ENCODE data around the gene CFAP74. TPM values are rescaled to one million over a fixed set of nuclear protein-coding genes. Genes with fewer than 3 reads are reported as not detected.

The CFAP74 gene
- total and polyA plus RNA-seq, 2 of the 13 experiments (the other 11 are each of a cell fraction or from before 2014, with no cell fraction given), result 0.27 to 0.62 TPM

- peak; percentile 76; the same call in 1 of the 2 replicates for TF ChIP-seq IRF9 (CRISPR knock-in tag; IDR thresholded peaks at IDR 0.05; ENCODE audit: borderline replicate concordance)
- peak; percentile 64 for TF ChIP-seq PPARG (CRISPR knock-in tag; conservative IDR thresholded peaks at IDR 0.05)
- no peak for TF ChIP-seq HDAC6 (IDR thresholded peaks at IDR 0.05; ENCODE audit: low read depth, low read length)
- TF ChIP-seq NBN (conservative IDR thresholded peaks at IDR 0.05), result no peak
- TF ChIP-seq ASH2L (IDR thresholded peaks at IDR 0.05; ENCODE audit: insufficient read length, low read depth, low read length), result no peak
- TF ChIP-seq SNAPC2 (CRISPR knock-in tag; IDR thresholded peaks at IDR 0.05), result no peak
- no peak for TF ChIP-seq DZIP1 (CRISPR knock-in tag; IDR thresholded peaks at IDR 0.05)
- TF ChIP-seq MBNL3 (CRISPR knock-in tag; conservative IDR thresholded peaks at IDR 0.05), result no peak
- no peak for TF ChIP-seq E2F2 (CRISPR knock-in tag; IDR thresholded peaks at IDR 0.05; ENCODE audit: borderline replicate concordance)
- no peak for TF ChIP-seq ARNTL (CRISPR knock-in tag; IDR thresholded peaks at IDR 0.05)
- 0 out of 2 replicates have a peak, but pooled peaks have one; percentile 10 for TF ChIP-seq ZBTB39 (CRISPR knock-in tag; IDR thresholded peaks at IDR 0.05)
- no peak for TF ChIP-seq NR3C1 (CRISPR knock-in tag; IDR thresholded peaks at IDR 0.05)
- TF ChIP-seq ZNF136 (CRISPR knock-in tag; IDR thresholded peaks at IDR 0.05; ENCODE audit: low read depth), result no peak
- TF ChIP-seq NCOA5 (CRISPR knock-in tag; IDR thresholded peaks at IDR 0.05), result no peak
- no peak for TF ChIP-seq SRSF4 (IDR thresholded peaks at IDR 0.05; ENCODE audit: low read depth, low read length, poor library complexity, severe bottlenecking)
- TF ChIP-seq BRCA1 (CRISPR knock-in tag; IDR thresholded peaks at IDR 0.05), result 0 out of 2 replicates have a peak, but pooled peaks have one; percentile 13
- no peak for TF ChIP-seq ZSCAN5A (CRISPR knock-in tag; IDR thresholded peaks at IDR 0.05; ENCODE audit: borderline replicate concordance)
- TF ChIP-seq ZBTB4 (CRISPR knock-in tag; IDR thresholded peaks at IDR 0.05; ENCODE audit: borderline replicate concordance), result no peak
Measured at GRCh38 chr1:1918901-1919303, 84.7 kb downstream of the CFAP74 start, which contains the start of gene TMEM52 (continued).

All from HepG2 (cell line).